HG03135 (cell line): ENCODE results near the gene RSRC2.
"Not testable (repeated sequence)": the region's sequence is repeated elsewhere in the genome, so short reads cannot be mapped to it uniquely, and the experiment has no call there.

Source experiments
- ATAC-seq: cut with Tn5 transposase; IDR thresholded peaks from one replicate; pipeline ENCODE4 v1.9.1; 2021; ENCODE audit warnings: mild to moderate bottlenecking, moderate library complexity; ENCODE audit not compliant: unreplicated experiment

RSRC2 gene

GRCh38 chr12:122526683-122527477, at the start of gene RSRC2, which contains the start of gene KNTC1:
Gene RSRC2 (minus strand): TSS chr12:122526936. CDS start chr12:122526853, 83 bp downstream.
Gene KNTC1 (plus strand): TSS chr12:122527249. CDS start chr12:122530064, 2,815 bp downstream.
- peak; percentile 91 for ATAC-seq

DNA sequence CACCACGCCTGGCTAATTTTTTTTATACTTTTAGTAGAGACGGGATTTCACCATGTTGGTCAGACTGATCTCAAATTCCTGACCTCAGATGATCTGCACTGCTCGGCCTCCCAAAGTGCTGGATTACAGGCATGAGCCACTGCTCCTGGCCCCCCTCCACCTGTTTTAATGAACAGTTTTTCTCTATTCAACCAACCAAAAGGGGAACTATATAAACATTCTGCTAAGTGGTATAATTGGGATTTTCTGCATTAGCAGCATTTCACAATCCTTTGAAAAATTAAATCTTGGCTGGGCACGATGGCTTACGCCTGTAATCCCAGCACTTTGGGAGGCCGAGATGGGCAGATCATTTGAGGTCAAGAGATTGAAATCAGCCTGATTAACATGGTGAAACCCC, 45.1 kb upstream of the RSRC2 start:
- no peak for ATAC-seq

DNA sequence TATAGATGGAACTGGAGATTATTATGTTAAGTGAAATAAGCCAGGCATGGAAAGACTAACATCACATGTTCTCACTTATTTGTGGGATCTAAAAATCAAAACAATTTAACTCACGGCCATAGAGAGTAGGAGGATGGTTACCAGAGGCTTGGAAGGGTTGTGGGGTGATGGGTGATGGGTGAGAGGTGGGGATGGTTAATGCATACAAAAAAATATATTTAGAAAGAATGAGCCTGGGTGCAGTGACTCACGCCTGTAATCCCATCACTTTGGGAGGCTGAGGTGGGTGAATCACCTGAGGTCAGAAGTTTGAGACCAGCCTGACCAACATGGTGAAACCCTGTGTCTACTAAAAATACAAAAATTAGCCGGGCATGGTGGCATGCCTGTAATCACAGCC, 43.3 kb upstream of the RSRC2 start:
- ATAC-seq = not testable (repeated sequence)

DNA sequence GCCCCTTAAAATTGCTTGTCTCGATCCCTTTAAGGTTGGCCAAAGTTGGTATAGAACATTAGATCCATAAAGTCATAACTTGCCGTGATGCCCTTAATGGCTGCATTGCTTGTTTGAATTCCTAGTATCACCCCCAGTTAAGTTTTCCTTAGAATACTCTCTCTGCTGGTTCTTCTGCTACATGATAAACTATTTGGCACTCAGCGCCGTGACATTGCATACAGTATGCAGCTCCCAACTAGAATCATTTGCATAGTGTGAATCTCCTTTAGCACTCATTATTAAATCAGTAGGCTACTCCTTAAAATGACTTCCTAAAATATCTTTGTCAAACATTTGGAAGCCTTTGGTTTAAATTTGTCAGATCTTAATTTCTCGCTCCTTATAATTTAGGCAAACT, 42.6 kb upstream of the RSRC2 start:
- ATAC-seq = no peak

DNA sequence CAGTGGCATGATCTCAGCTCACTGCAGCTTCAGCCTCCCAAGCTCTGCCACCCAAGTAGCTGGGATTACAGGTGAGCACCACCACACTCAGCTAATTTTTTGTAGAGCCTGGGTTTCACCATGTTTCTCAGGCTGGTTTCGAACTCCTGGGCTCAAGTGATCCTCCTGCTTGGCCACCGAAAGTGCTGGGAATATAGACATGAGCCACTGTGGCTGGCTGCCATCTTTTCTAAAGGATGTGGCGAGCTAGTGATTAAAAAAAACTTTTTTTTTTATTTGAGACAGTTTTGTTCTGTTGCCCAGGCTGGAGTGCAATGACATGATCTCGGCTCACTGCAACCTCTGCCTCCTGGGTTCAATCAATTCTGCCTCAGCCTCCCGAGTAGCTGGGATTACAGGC, 40.1 kb upstream of the RSRC2 start:
- not testable (repeated sequence) for ATAC-seq

- ATAC-seq = no peak
Observed at GRCh38 chr12:122563361-122563760, 36.6 kb upstream of the RSRC2 start.

- no peak for ATAC-seq
Observed at GRCh38 chr12:122560138-122560537, 33.4 kb upstream of the RSRC2 start.

GRCh38 chr12:122558745-122559641, 32.3 kb upstream of the RSRC2 start:
- no peak for ATAC-seq

- no peak for ATAC-seq
Observed at GRCh38 chr12:122547330-122547729, 20.6 kb upstream of the RSRC2 start.

GRCh38 chr12:122545855-122546254, 19.1 kb upstream of the RSRC2 start:
- ATAC-seq = peak; percentile 67

DNA sequence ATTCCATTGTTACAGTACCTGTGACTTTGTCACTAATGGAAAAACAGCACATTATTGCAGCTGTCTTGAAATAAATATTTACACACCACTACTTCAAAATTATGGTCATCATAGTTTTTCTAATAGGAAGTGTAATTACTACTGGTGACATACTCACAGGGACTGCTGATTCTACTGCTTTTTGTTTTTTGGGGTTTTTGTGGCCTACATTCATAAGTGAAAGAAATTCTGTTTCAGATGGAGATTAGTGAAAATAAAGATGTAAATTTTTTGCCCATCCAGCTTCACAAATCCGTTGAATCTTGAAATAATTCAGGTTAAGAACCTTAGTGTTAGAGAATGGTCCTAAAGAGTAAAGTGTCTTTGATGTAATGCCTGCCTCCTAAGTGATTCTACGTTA, 17.8 kb upstream of the RSRC2 start:
- no peak for ATAC-seq

GRCh38 chr12:122538496-122538895, 11.8 kb upstream of the RSRC2 start:
- ATAC-seq = no peak

DNA sequence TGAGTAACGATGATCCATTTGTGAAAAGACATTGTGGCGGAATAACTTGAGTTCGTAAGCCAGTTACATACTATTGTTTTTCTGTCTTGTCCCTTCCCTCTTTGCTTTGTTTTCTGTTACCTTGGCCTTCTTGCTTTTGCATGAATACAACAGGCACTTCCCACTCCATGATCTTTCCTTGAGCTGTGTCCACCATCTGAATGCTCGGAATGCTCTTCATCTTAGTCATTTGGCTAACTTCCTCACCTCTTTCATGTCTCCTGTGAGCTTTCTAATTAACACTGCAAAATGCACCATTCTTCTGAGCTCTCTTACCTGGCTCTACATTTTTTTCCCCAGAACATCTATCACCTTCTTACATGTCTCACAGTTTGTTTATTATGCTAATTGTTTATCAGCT, 10.3 kb upstream of the RSRC2 start:
- no peak for ATAC-seq

GRCh38 chr12:122533856-122534255, 7.1 kb upstream of the RSRC2 start:
- ATAC-seq = no peak

GRCh38 chr12:122528992-122529391, 2.3 kb upstream of the RSRC2 start:
- ATAC-seq = no peak

DNA sequence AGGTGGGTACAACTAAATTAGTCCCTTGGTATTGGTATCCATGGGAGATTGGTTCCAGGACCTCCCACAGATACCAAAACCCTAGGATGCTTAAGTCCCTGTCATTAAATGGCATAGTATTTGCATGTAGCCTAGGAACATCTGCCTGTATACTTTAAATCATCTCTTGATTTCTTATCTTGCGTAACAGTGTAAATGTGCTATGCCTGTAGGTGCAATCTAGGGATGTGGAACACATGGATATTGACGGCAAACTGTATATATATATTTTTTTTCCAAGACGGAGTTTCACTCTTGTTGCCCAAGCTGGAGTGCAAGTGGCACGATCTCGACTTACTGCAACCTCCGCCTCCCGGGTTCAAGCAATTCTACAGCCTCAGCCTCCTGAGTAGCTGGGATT, 1.8 kb upstream of the RSRC2 start:
- ATAC-seq = no peak

DNA sequence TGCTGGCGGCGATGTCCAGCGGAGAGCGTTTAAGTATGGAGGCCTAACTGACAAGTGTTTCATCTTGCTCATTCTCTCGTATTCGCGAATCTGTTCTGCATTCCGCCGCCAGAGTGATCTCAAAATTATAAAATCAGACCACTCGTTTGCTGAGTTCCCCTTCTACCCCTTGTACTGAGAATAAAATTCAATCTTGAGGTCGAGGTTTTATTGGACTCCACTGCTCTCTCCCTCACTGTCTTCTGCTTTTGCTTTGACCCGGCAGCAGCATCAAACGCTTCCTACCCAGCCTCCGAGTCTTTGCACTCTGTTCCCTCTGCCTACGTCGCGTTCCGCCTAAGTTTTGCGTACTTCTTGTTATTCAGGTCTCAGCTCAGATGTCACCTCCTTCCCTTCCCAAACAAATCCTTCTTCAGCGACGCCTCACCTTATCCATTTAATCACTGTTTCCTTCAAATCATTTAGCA, 775 bp upstream of the RSRC2 start:
- no peak for ATAC-seq

DNA sequence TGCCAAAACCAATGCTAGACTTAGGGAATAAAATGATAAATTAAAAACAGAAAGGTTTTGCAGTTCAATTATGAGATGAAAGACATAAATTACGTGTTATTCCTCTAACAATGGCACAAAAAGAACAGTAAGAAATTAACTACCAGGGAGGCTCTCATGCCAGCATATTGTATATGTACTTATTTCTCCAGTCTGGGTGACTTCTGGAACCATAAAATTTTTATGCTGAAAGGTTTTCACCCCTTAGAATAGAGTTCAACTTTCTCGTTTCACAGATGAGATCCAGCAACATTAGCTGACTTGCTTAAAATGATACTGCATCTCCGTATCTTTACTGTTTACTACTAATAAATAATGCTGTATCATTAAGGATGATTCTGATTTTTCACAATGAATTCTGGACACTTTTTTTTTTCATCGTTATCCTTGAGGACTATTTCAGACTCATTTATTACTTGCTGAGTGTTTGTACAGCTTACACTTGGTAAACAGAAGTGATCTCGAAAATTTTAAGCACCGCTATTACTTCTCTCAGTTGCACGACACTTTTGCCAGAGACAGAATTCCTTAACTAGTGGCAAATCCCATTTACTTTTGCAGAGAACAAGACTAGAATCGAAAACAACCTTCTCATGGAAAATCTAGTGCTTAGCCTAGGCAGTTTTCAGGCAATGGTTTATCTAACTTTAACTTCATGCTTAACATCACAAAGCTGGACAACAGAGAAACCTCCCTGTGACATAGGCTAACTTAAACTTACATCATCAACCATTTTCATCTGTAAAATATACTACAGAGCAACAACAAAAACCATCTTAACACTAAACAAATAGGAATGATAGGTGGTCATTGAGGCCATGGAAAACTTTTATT, 2.7 kb downstream of the RSRC2 start:
- ATAC-seq = no peak

- no peak for ATAC-seq
Observed at GRCh38 chr12:122523280-122523679, 3.5 kb downstream of the RSRC2 start.

DNA sequence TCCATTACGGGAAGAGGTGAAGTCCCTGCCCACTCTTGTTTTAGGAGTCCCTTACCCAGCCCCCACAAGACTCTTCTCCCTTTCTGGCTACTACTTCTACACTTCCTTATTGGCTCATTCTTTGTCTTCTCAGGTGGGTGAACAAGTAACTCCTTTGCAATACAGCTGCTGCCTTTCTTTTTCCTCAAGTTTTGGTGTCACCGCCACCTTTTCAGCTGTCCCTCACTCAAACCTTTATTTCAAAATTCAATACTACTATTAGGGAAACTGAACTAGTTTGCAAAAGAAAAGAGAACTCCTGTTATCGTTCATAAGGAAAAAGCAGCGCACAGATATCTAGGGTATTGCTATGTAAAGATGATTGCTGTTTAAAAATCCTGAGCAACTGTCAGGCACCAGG, 6.1 kb downstream of the RSRC2 start:
- ATAC-seq = no peak

DNA sequence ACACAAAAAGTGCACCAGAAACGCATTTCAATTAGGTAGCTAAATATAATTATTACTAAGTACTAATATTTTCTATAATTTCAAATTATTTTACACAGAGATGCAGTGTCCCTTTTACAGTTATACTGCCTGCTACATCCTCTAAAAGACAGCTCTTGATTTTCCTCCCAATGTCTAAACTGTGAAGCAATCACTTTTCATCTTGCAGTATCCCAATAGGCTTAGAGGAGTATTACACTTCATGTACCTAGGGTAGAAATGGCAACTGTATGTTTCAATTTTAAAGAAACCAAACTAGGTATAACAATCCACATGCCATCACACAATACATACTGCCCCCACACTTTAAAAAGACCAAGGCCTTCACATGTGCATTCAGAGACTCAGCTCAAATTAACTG, 7.3 kb downstream of the RSRC2 start:
- ATAC-seq = no peak
